Activated T-cell treated with anti-CD3 and anti-CD28 coated beads for 48 hours (primary cell): ENCODE measurements around the gene SASH1.

ENCODE experiments used
- DNase-seq: peaks from one replicate; pipeline ENCODE4 v3.0.0-alpha.2; 2020; ENCODE audit warnings: low read depth

SASH1 gene

GRCh38 chr6:148342350-148343046 lies at the start of gene SASH1:
SASH1 (plus strand) TSS chr6:148342838; CDS start chr6:148343068, 230 bp downstream.
- peak; percentile 3 for DNase-seq

- DNase-seq, result no peak
Observed at GRCh38 chr6:148293181-148293995, 49.2 kb upstream of the SASH1 start.

- DNase-seq, result no peak
Observed at GRCh38 chr6:148294059-148294458, 48.6 kb upstream of the SASH1 start.

GRCh38 chr6:148295261-148295887 lies 47.3 kb upstream of the SASH1 start:
- DNase-seq, result no peak

GRCh38 chr6:148296771-148297170 lies 45.9 kb upstream of the SASH1 start:
- DNase-seq, result no peak

GRCh38 chr6:148298683-148299082 lies 44.0 kb upstream of the SASH1 start:
- no peak for DNase-seq

GRCh38 chr6:148303616-148304015 lies 39.0 kb upstream of the SASH1 start:
- no peak for DNase-seq

GRCh38 chr6:148304976-148305375 lies 37.7 kb upstream of the SASH1 start:
- DNase-seq, result no peak

GRCh38 chr6:148306286-148306685 lies 36.4 kb upstream of the SASH1 start:
- no peak for DNase-seq

- DNase-seq, result no peak
Observed at GRCh38 chr6:148307405-148307804, 35.2 kb upstream of the SASH1 start.

GRCh38 chr6:148309301-148309700 lies 33.3 kb upstream of the SASH1 start:
- no peak for DNase-seq

- DNase-seq, result no peak
Observed at GRCh38 chr6:148311966-148312669, 30.5 kb upstream of the SASH1 start.

GRCh38 chr6:148313488-148313887 lies 29.1 kb upstream of the SASH1 start:
- DNase-seq, result no peak

GRCh38 chr6:148316308-148316707 lies 26.3 kb upstream of the SASH1 start:
- DNase-seq, result no peak

GRCh38 chr6:148317051-148317450 lies 25.6 kb upstream of the SASH1 start:
- DNase-seq, result no peak

- DNase-seq, result no peak
Observed at GRCh38 chr6:148317739-148318138, 24.9 kb upstream of the SASH1 start.

GRCh38 chr6:148322704-148323103 lies 19.9 kb upstream of the SASH1 start:
- DNase-seq, result no peak

GRCh38 chr6:148323344-148323743 lies 19.3 kb upstream of the SASH1 start:
- DNase-seq, result no peak

GRCh38 chr6:148324297-148324985 lies 18.2 kb upstream of the SASH1 start:
- DNase-seq, result no peak

- DNase-seq, result no peak
Observed at GRCh38 chr6:148325316-148326068, 17.1 kb upstream of the SASH1 start.
